GM12874 (cell line): ENCODE data around the gene BCS1L.

Source experiments
- CTCF ChIP-seq: IDR thresholded peaks from 2 replicates; pipeline ENCODE4 v1.5.1; 2011; ENCODE audit warnings: low read depth, mild to moderate bottlenecking, control low read depth, low read length, moderate library complexity; ENCODE audit not compliant: insufficient read depth

Gene BCS1L

GRCh38 chr2:218703341-218703740, 43.9 kb downstream of the BCS1L start:
- TF ChIP-seq CTCF, result no peak

- no peak for TF ChIP-seq CTCF
Measured at GRCh38 chr2:218708086-218708485, 48.6 kb downstream of the BCS1L start.

DNA sequence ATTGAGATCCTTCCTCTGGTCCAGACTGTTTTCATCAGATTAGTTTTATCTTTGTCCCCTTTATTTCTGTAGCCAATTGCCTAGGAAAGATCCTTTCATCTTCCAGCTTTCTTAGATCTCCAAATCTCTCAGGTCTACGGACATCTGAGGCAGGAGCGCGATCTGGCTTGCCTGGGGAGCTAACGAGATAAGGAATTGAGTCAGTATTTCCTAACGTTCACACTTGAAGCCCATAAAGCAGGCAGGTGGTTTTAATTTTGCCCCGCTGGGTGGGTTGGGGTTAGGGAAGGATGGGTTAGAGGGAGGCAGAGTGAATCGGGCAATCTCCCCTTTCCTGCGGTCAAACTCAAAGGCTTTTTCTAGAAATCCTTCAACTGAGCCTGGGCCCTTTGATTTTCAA, 50.4 kb downstream of the BCS1L start:
- no peak for TF ChIP-seq CTCF

DNA sequence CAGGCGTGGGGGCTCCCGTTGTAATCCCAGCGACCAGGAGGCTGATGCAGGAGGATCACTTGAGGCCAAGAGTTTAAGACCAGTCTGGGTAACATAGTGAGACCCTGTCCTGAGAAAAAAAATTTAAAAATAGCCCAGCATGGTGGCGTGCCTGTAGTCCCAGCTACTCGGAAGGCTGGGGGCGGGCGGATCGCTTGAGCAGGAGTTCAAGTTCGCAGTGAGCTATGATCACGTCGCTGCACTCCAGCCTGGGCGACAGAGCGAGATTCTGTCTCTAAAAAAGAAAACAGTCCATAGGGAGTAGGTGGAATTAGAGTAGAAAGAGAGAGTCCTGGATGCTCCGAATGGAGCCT, 50.8 kb downstream of the BCS1L start:
- TF ChIP-seq CTCF, result no peak

DNA sequence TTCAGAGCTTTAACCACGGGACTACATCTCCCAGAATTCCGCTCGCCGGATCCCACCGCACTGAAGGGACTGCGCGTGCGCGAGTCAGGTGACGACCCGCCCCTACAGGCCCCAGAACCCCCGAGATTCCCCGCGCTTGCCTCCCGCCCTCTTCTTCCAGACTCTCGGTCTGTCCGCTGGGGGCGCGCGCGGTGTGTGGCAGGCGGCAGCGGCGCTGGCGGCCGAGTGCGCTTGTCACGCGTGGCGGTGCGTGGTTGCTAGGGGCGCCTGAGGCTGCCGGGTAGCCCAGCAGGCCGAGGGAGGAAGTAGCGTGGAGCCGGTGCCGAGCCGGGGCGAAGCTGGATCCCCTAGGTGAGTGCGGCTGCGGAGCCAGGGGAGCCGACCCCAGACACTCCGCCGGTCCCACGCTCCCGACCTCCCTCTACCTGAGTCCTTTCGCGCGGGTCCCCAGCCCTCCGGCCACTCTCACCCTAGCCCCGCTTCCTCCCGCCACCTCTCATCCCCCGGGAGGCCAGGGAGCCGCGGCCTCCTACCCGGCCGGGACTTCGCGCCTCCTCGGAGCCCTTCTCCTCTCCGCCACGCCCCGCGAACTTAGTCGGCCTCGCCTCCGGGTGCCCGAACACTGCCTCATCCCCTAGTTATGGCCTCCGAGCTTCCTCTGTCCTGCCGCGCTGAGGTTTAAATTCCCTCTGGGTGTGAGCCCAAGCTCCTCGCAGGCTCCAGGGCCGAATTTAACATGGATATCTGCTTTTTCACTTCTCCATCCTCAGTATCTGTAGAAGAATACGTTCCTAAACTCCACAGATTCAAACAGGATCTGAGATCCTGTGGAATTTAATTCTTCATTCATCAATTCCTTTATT, 51.4 kb downstream of the BCS1L start, which contains the start of gene TTLL4:
TTLL4 (plus strand) TSS at position 149 of the 863 bp plus-strand sequence. CDS start 26,842 bp downstream, outside the sequence.
- TF ChIP-seq CTCF, result peak; percentile 92

DNA sequence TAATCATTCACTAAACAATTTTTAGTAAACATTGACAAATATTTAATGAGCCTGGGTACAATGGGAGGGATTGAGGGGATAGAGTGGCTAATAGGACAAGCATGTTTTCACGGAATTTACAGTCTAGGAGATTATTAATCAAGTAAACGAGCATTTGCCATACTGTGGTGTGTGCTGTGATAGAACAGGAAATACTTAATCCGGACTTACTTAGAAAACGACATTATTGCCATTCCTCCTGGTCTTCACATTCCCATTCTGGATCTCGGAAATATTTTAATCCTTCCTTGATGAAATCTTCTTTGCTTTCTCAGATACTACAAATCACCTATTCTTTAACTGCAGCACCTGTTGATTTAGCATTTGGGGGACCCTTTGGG, 52.1 kb downstream of the BCS1L start:
- no peak for TF ChIP-seq CTCF
